GM21786 (cell line): ENCODE measurements around the gene MYO1B.
A peak's percentile ranks its signal among the peaks of the same experiment; 100 is the strongest.

Experiments used
- ATAC-seq: cut with Tn5 transposase; IDR thresholded peaks from one replicate; pipeline ENCODE4 v1.9.1; 2021; ENCODE audit not compliant: unreplicated experiment

Gene MYO1B

GRCh38 chr2:191245046-191245868 is at the start of gene MYO1B:
Gene MYO1B, plus strand, starts transcription at chr2:191245404. Its CDS starts 31,492 bp downstream, at chr2:191276896.
- peak; percentile 41 for ATAC-seq

- ATAC-seq = no peak
Observed at GRCh38 chr2:191197096-191197495, 48.1 kb upstream of the MYO1B start.

GRCh38 chr2:191198271-191198670 is 46.9 kb upstream of the MYO1B start:
- ATAC-seq = no peak

- ATAC-seq = no peak
Observed at GRCh38 chr2:191199929-191200512, 45.2 kb upstream of the MYO1B start.

- no peak for ATAC-seq
Observed at GRCh38 chr2:191200910-191201309, 44.3 kb upstream of the MYO1B start.

- no peak for ATAC-seq
Observed at GRCh38 chr2:191202209-191202721, 42.9 kb upstream of the MYO1B start.

GRCh38 chr2:191202881-191203397 is 42.3 kb upstream of the MYO1B start:
- ATAC-seq = no peak

GRCh38 chr2:191204433-191204832 is 40.8 kb upstream of the MYO1B start:
- ATAC-seq = no peak

GRCh38 chr2:191206613-191207471 is 38.4 kb upstream of the MYO1B start:
- ATAC-seq = no peak

GRCh38 chr2:191209340-191209739 is 35.9 kb upstream of the MYO1B start:
- no peak for ATAC-seq

- no peak for ATAC-seq
Observed at GRCh38 chr2:191212119-191212518, 33.1 kb upstream of the MYO1B start.

GRCh38 chr2:191213333-191213732 is 31.9 kb upstream of the MYO1B start:
- ATAC-seq = no peak

- ATAC-seq = no peak
Observed at GRCh38 chr2:191215230-191215629, 30.0 kb upstream of the MYO1B start.

GRCh38 chr2:191215666-191216065 is 29.5 kb upstream of the MYO1B start:
- no peak for ATAC-seq

GRCh38 chr2:191217580-191217979 is 27.6 kb upstream of the MYO1B start:
- no peak for ATAC-seq

GRCh38 chr2:191218292-191218898 is 26.8 kb upstream of the MYO1B start:
- no peak for ATAC-seq

GRCh38 chr2:191220671-191221070 is 24.5 kb upstream of the MYO1B start:
- ATAC-seq = peak; percentile 48

GRCh38 chr2:191221666-191222065 is 23.5 kb upstream of the MYO1B start:
- ATAC-seq = no peak

GRCh38 chr2:191222507-191222906 is 22.7 kb upstream of the MYO1B start:
- ATAC-seq = peak; percentile 51

- ATAC-seq = no peak
Observed at GRCh38 chr2:191222952-191223351, 22.3 kb upstream of the MYO1B start.

- ATAC-seq = no peak
Observed at GRCh38 chr2:191225126-191225525, 20.1 kb upstream of the MYO1B start.
